Embryonic facial prominence (tissue), 1 donor: ENCODE results near the gene CBFA2T3.
"Not testable (repeated sequence)": the region's sequence is repeated elsewhere in the genome, so short reads cannot be mapped to it uniquely, and the experiment has no call there.

Source experiments
- DNase-seq: peaks from one replicate; pipeline ENCODE4 v3.0.0-alpha.2; 2016; ENCODE audit errors: extremely low spot score

The CBFA2T3 gene

DNA sequence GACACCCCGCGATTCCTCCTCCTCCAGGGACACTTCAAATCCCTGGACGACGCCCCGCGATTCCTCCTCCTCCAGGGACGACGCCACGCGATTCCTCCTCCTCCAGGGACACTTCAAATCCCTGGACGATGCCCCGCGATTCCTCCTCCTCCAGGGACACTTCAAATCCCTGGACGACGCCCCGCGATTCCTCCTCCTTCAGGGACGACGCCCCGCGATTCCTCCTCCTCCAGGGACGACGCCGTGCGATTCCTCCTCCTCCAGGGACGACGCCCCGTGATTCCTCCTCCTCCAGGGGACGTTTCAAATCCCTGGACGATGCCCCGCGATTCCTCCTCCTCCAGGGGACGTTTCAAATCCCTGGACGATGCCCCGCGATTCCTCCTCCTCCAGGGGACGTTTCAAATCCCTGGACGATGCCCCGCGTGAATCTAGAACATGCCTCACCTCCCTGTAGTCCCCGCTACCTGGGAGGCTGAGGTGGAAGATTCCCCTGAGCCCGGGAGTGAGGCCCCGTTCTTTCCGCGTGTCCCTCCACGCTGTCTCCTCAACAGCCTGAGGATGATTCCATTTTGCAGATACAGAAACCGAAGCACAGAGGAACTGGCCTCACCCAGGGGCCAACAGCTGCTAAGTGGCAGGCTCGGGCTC is 87.2 kb downstream of the CBFA2T3 start:
- not testable (repeated sequence) for DNase-seq

DNA sequence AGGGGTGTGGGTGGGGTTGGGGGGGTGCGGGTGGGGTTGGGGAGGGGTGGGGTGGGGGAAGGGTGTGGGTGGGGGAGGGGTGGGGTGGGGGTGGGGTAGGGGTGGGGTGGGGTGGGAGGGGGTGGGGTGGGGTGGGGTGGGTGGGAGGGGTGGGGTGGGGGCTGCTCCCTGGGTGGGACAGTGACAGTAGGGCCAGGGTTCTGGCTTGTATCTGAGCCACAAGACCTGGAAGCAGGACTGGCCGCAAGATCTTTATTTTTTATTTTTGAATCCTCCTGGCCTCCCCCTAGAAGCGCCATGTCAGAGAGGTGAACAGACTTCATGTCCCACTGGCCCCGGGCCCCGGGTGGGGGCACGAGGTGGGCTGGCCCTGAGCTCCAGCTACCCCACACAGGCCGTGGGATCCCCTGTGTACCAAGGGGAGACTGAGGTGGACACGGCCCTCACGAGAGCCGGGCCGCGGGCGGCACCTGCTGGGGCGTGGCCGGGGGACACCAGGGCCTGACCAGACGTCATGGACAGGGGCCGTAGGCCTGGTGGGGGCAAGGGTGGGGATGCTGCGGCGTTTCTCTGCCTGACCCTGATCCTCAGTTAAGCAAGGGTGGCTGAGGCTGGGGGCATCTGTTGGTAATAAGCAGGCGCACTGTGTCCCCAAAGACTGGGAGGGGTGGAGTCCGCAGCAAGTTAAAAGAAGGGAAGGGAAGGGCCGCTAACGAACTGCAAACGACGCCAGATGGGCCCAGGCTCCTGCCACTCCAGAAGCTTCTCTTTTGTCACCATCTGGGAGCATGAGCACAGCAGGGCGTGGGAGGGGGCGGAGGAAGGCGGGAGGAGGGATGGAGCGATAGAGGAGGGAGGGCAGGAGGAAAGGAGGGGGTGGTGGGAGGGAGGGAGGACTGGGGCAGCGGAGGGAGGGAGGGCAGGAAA is 88.3 kb downstream of the CBFA2T3 start:
- no peak for DNase-seq

DNA sequence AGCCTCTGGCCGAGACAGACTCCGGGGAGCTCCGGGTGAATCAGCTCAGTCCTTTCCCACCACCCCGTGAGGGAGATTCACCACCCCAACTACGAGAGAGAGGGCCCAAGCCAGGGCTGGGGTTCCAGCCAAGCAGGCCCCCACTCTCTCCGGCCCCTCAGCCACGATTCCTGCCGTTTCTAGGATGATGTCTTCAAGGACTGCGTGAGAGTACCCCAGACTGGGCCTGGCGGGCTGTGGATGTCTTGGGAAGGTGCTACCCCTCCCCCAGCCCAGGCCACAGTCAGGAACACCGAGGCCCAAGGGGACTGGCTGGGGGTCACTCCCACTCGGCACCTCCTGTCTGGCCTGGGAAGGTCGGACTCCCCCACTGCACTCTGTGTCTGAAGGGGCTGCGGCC is 89.0 kb downstream of the CBFA2T3 start:
- DNase-seq: no peak

DNA sequence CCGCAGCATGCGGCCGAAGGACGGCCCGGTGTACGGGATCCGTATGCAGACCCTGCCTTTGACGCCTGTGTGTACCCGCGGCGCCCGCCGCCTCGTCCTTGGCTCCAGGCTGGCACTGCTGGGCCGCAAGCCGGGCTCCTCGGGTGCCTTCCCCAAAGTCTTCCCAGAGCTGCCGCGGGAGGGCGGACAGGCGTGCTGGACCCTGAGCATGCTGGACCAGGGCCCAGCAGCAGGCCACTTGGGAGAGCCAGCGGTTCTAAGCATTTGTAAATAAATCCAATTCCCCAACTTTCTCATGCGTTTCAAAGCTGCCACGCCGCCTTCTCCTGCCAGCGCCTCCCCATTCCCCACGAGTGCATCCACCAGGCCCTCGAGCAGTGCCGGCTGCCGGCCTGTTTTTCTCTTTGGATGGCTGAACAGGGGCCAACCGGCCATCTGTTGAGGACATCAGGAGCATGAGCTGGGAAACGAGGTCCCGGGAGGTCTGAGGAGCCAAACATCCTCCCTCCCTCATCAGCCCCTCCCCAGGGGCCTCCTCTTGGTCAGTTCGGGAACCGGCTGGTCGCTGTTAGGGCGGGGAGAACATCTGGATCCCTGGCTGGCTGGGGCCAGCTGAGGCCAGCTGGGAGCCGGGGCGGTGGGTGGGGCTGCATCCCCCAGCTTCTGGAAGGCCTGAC is 90.0 kb downstream of the CBFA2T3 start:
- DNase-seq: no peak

DNA sequence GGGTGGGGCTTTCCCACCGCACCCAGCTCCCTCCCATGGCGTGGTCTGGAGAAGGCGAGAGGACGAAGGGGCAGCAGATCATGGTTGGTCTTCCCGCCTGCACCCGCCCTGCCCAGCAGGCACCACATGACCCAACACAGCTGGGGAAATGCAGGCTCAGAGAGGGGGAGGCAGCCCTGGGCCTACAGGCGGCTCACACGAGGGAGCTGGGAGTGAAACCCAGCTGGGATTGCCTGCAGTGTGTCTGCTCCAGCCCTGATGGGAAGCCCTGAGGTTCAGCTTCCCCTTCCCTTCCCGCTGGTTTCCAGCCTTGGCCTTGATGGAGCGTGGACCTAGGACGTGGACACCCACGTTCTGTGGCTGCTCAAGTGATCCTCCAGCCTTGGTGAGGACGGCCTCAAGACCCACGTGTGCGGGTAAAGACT is 90.6 kb downstream of the CBFA2T3 start:
- no peak for DNase-seq

DNA sequence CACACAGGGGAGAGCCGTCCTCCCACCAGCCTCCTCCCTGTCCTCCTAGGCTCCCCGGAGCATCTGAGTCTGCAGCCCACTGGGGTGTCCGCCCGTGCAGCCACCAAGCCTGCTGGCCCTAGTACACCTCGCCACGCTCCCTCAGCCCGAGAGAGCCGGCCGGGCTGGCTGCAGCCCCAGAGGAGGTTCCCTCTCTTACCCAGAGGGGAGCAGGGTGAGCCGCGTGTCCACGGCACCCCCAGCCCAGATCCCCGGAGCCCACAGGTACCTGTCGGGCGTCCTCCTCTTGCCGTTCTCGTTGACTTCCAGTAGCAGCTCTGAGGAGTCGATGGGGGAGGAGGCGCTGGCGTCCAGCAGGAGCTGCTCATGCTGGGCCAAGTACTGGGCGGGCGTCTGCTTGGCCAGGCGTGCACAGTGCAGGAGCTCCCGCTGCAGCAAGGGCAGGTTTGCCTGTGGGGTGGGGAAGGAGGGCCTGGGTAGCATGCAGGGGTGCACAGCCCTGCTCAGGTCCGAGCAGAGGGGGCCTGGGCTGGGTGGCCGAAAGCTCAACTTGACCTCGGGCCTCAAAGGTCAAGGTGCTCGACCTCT is 91.2 kb downstream of the CBFA2T3 start:
- no peak for DNase-seq

DNA sequence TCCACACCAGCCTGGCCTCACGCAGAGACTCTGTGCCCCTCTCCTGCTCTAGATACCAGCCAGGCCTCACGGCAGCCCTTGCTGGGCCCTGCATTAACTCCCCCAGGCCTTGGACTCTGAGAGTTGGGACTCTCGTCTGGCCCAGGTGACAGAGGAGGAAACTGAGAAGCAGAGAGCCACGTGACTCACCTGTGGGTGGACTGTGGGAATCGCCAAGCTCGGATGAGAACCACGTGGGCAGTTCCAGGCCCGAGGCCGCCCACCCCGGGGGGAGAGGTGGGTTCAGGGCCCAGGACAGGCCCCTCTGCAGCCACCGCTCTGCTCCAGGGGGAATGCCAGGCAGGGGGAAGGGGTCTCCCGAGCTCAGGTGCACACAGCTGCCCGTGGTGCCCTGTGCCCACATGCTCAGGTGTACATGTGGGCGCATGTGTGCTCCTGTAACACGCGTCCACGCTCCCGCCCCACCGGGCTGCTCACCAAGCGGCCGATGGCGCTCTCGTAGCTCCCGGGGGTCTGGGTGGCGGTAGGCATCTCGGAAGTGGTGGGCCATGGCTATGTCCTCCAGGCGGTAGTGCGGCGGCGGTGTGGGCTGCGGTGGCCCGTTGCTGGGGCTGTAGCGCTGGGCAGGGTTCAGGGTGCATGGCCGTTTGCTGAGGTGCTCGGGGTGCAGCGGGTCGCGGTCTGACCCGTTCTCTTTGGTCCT is 92.3 kb downstream of the CBFA2T3 start:
- no peak for DNase-seq

DNA sequence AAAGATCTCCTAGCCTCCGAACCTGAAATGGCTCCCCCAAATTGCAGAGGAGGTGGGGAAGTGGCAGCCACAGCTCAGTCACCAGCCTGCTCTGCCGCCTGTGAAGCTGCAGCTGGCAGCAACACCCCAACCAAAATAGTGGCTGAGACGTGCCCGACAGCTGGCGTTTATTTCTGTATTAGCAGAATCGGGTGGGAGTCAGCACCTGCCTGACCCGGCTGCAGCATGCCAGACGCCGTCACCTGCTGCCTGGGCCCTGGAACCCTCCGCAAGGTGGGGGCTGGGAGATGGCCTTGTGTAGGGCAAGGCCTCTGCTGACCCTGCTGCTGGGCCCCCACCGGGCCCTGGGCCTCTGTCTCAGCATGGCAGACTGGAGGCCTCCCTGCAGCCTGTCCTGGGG is 93.1 kb downstream of the CBFA2T3 start:
- no peak for DNase-seq

DNA sequence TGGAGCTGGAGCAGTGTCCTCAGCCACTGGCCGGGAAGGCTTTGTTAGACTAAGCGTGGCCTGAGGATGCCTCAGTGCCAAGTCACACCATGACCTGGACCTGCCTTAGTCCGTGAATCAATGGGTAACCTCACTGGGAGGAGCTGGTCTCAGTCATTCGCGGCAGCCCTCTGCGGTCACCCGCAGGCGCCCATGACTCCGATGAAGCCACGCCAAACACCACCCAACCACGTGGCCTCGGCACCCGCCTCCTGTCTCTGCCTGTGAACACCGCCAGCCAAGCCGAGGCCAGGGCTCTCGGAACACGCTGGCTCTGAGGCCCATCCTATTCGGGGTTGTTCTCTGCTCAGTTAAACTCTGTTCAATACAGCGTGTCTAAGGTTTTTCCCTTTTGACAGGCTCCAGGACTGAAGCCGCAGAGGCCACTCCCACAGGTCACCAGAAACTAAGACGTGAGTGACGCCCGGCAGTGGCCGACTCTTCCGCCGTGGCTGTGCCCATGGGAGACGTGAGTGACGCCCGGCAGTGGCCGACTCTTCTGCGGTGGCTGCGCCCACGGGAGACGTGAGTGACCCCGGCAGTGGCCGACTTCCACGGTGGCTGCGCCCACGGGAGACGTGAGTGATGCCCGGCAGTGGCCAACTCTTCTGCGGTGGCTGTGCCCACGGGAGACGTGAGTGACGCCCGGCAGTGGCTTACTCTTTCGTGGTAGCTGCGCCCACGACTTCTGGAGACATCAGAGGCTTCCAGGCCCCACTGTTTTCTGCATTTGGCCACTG is 93.7 kb downstream of the CBFA2T3 start:
- no peak for DNase-seq

DNA sequence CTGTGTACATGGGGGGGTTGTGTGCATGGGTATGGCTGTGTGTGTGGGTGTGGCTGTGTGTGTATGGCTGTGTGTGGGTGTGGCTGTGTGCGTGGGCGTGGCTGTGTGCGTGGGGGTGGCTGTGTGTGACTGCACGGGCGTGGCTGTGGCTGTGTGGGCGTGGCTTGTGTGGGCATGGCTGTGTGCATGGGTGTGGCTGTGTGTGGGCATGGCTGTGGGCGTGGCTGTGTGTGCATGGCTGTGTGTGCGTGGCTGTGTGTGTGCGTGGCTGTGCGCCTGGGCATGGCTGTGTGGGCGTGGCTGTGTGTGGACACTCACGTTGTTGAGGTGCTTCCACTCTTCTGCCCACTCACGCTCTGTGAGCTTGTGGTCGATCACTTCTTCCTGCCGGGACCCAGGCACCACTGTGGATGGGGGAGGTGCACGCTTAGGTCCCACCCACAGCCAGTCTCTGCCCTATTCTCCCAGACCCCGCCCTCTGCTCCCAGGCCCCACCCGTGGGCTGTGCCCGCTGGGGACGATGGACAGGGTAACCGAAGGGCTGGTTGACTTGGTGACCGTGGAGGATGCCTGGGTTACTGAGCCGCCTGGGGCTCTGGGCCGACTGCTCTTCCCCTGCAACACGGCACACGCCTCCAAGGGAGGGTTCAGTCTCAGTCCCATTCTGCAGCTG is 94.5 kb downstream of the CBFA2T3 start:
- no peak for DNase-seq

DNA sequence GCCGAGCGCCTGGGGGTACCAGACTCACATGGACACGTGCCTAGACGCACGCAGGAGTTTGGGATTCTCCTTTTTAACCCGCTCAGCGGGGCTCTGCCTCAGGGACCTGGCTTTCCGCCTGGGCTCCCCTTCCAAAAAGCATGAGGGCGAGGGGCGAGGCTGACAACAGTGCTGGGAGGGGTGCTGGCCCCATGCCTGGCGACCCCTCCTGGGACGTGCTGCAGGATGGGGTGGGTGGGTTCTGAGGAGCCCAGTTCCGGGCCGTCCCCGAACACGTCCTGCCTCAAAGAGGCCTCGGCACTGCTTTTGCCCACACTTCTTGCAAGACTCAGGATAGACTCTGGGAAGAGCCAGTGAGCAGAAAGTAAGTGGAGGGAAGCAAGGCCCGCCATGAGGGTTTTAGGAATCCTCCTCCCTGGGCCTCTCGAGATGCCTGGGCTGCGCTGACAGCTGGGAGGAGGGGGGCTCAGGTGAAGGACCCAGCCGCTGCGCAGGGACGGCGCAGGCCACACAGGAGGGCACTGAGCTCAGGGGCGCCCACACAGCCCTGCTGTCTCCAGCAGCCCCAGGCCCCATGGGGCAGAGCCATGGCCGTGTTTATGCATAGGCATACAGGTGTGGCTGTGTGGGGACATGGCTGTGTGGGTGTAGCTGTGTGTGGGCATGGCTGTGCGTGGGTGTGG is 95.2 kb downstream of the CBFA2T3 start:
- DNase-seq: no peak

DNA sequence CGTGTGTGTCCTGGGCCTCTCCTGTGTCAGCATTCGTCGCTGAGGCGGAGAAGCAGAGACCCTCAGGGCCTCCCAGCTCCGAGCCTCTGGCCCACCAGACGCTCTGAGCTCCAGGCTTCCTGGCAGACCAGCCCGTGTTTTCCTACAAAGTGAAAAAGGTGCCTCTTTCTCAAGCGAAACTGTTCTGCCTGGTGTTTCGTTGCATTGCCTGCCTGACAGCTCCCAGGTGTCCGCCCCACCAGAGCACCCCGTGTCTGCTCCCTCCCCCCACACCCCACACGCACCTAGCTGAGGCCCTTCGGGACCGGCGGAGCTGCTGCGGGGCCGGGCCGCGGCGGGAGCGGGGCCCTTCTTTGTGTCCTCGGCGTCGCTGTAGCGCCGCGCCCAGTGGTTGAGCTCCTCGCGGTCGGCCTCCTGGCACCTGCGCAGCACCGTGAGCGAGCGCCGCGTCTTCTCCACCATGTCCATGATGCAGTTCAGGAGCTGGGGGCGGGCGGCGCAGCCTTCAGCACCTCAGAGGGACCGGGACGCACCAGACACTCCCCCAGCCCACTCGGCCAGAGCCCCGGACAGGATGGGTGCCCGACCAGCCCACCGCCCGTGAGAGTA is 95.9 kb downstream of the CBFA2T3 start:
- DNase-seq: no peak

DNA sequence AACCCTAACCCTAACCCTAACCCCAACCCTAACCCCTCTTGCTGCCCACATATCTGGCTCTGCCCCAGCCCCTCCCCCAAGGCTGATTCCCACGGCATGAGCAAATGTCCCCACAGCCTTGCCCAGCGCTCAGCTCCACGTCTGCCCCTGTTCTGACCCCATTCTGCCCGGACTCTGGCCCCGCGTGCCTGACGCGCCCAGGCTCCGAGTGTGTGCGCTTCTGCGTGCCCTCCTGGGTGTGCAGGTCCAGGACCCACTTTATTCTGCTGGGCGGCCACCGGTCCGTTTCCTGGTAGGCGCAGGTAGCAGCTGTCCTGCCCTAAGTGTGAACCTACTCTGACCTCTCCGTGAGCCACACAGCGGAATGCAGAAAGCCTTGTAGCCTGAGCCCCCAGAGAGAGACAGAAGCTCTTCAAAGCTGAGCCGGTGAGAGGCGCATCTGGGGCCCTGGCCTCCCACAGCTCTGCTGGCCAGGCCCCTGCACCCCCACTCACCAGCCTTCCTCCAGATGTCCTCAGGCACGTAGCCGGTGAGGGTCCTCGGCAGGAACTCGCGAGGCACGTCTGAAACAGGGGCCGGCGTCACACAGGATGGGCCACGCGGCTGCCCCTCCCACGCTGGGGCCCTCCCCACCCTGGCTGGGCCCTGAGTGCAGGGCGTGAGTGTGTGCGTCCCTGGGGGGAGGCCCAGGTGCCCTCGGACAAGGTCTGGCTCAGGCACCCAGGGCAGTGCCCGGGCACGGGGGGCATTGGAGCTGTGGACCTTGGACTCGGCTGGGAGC is 96.6 kb downstream of the CBFA2T3 start:
- no peak for DNase-seq

DNA sequence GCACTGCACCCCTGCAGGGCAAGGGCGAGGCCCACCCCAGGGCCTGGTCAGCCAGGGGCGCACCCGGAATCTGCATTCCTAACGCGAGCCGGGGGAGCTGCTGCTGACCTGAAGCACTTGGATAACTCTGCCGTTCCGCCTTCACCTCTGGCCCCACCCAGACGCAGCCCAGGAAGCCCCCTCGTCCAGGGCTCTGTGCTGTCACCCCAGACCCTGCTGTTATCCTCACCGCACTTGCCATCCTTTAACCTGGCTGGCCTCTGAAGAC is 97.3 kb downstream of the CBFA2T3 start:
- no peak for DNase-seq

DNA sequence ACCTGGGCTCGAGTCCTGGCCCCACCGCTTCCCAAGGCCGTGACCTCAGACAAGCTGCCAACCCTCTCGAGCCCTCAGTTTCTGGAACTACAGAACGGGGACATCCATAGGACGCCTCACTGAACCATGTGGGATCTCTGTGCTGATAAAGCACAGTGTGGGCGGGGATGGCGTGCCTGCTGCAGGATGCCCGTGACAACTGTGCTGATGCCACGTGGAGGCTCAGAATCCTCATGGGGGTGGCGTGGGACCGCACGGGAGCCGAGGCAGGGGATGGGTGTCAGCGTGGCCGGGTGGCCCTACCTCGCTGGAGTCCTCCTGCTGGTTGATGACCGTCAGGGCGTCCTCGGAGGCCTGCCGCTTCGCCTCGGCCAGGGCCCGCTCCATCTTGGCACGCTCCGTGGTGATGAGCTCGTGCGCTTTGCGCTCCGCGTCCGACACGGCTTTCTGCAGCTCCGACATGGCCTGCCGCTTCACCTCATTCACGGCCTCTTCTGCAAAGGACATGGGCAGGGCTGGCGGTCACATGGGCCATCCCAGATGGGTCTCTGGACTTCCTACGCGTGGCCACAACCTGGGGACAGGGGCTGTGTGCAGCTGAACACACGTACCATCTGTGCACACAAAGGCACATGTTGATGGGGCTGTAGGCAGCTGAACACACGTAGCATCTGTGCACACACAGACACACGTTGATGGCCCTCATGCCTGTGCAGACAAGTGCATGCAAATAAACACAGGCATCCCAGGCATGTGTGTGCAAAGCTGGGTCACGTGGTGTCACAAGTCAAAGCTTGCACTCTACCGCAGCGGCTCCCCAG is 97.8 kb downstream of the CBFA2T3 start:
- no peak for DNase-seq

DNA sequence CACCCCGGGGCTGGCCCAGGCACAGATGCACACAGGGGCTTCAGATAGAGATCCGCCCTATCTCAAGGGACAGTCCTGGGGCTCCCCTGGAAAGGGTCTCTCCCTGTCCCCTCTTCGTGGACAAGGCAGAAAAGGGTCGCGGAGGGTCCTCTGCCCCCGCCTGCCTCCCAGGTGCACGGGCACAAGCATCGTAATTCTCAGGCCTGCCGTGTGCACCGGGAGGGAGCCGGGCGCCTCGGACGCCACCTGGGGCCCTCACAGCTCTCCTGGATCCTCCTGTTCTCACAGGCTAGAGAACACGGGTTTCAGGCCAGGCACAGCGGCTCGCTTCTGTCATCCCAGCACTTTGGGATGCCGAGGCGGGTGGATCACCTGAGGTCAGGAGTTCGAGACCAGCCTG is 98.7 kb downstream of the CBFA2T3 start:
- no peak for DNase-seq

DNA sequence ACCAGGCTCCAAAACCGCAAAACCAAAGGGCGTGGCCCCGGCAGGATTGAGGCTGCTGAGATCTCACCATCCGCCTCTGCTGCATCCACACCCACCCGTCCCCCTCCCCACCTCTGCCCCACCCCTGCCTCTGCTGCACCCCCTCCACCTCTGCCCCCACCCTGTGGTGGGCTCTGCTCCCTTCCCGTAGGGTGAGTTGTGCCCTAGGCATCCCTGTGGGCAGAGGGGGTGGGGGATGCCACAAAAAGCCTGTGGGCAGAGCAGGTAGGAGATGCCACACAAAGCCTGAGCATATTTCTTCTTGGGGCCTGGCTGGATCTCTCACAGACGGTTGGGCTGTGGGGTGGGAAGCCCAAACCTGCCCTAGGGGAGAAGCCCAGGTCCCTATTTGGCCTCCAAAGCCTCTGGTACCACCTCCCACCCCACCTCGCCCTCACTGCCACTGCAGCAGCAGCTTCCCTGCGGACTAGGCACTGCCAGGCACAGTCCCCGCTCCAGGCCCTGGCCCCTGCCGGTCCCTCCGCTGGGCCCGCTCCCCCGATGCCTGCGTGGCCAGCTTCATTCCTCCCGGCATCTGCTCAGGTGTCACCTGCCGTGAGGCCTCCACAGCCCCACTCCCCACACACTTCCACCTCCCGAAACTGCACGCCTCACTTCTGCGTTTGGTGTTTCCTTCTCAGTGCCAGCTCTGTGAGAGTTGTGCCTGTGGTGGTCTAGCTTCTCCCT is 99.3 kb downstream of the CBFA2T3 start:
- DNase-seq: no peak
